Effector memory CD8-positive, alpha-beta T cell (primary cell): ENCODE results near the gene CDH4.

Experiments used
- ATAC-seq: fragments of 150-1000 bp; cut with Tn5 transposase; replicated peaks from 2 replicates; pipeline ENCODE4 v1.10.0; 2021; ENCODE audit warnings: mild to moderate bottlenecking, moderate library complexity
- DNase-seq, 3 experiments: peaks; one replicate each; pipeline ENCODE4 v3.0.0; 2021
- H3K27ac Mint-ChIP-seq, 2 donors: one replicate each; pipeline ENCODE4 v1.8.0; 2022; ENCODE audit warnings: mild to moderate bottlenecking in 2 of 2, mixed read lengths in 2 of 2, moderate library complexity in 2 of 2
- H3K27me3 Mint-ChIP-seq, 2 donors: one replicate each; pipeline ENCODE4 v1.8.0; 2022; ENCODE audit warnings: mixed read lengths in 2 of 2
- H3K36me3 Mint-ChIP-seq: one replicate; pipeline ENCODE4 v1.8.0; 2022; ENCODE audit warnings: mild to moderate bottlenecking, moderate library complexity, mixed read lengths; ENCODE audit not compliant: insufficient read depth
- H3K4me1 Mint-ChIP-seq, 2 donors: one replicate each; pipeline ENCODE4 v1.8.0; 2022; ENCODE audit warnings: low read depth in 2 of 2, mixed read lengths in 2 of 2
- H3K4me3 Mint-ChIP-seq, 2 donors: one replicate each; pipeline ENCODE4 v1.8.0; 2022; ENCODE audit warnings: mild to moderate bottlenecking in 2 of 2, mixed read lengths in 2 of 2, moderate library complexity in 2 of 2
- H3K9me3 Mint-ChIP-seq, 2 donors: one replicate each; pipeline ENCODE4 v1.8.0; 2022; ENCODE audit warnings: mixed read lengths in 2 of 2

The CDH4 gene

DNA sequence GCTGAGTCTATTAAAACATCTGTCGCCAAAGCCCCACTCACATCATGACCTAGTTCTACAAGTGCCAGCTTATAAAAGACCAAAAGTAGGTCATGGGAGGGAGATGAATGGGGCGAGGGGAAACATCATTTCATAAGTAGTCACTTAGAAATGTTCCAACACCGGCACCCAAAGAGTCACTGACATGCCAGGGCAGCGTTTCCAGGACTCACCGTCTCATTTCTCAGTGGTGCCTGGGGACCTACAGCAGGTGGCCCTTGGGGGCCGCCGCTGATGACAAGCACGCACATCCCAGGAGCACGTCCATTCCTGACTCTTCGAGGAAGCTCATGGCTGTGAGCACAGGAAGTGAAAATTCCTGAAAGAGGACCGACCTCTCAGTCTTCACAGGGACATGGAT lies 260.4 kb downstream of the CDH4 start:
- Mint-ChIP-seq H3K27me3 (peaks cover 7 to 35% of the 10 kb centered on the region in 2 donors), H3K4me1 (no peaks in the 10 kb centered on the region), H3K27ac (no peak overlapping the region), H3K36me3 (no peaks in the 10 kb centered on the region), H3K4me3 (no peak overlapping the region), H3K9me3 (peaks cover 0 to 1% of the 10 kb centered on the region in 2 donors)
- ATAC-seq (no peak), DNase-seq (no peak)

DNA sequence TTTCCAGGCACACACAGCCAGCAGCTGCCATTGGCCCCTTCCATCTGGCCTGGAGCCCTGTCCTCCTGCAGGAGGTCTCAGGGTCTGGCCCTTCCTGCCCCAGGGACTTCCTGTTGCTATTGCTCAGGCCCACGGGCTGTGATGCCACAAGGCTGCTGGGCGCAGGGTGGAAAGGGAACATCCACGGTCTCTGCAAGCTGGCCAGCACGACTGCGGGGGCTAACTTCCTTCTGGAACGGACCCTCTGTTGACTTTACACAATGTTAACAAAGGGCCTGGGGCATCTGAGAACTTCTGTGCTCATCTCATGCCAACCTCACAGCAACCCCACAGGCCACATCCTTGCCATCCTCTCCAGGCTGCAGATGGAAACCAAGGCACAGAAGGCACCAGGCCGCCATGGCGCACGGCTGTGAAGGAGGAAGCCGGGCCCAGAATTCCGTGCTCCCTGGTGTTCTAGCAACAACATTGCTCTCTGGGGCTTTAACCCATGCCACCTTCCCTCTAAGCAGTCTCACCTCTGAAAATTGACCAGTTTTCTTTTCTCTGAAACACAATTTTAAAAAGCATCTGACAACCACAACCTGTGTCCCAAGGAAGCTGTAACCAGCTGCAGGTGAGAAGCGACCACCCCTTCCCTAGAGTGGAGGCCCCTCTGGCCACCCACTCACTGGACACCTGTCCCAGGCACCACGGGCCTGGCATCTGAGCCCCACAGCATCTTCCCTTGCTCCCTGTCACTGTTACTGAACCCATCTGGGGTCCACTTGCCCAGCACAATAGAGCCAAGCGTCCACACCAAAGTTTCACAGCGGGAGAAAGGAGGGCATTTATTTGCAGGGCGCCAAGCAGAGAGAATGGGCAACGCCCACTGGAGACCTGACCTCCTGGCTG lies 261.3 kb downstream of the CDH4 start:
- no peak for ATAC-seq
- DNase-seq = no peak
- Mint-ChIP-seq H3K4me3 (no peak overlapping the region), H3K36me3 (no peaks in the 10 kb centered on the region), H3K9me3 (peaks cover 0 to 2% of the 10 kb centered on the region in 2 donors), H3K27me3 (peaks cover 7 to 35% of the 10 kb centered on the region in 2 donors), H3K27ac (no peak overlapping the region), H3K4me1 (no peaks in the 10 kb centered on the region)

DNA sequence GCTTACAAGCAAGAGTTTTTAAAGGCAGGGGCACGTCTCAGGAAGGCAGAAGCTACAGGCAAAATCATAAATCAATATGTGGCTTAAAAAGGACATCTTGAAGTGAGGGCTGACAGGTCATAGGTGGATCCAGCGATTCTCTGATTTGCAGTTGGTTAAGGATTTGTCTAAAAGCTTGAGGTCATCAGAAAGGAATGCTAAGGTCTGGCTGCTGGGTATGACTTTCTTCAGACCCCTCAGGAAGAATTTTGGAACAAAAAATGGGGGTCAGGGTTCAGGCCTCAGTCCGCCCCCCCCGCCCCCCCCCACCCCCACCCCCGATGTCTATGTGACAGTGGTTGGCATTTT lies 261.9 kb downstream of the CDH4 start:
- ATAC-seq (no peak), DNase-seq (no peak)
- Mint-ChIP-seq H3K4me3 (no peak overlapping the region), H3K27ac (no peak overlapping the region), H3K27me3 (peaks cover 7 to 32% of the 10 kb centered on the region in 2 donors), H3K9me3 (peaks cover 0 to 6% of the 10 kb centered on the region in 2 donors), H3K36me3 (no peaks in the 10 kb centered on the region), H3K4me1 (no peaks in the 10 kb centered on the region)

DNA sequence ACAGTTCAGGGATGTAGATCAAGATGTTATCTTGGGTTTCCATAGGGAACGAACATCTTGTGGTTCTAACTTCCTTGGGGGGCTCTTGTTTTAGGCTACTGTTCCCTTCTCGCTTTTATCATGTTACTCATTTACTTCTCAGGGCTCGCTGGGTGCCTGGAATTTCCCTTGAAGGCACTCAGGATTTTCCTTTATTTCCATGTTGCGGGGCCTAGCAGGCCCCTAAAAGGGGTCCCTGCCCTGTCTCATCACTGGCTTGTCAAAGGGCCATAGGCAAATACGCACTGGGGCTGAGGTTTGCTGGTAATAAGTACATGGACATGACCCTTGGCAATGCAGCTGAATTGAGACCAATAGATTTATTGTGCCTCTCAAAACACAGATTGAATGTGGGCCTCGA lies 262.3 kb downstream of the CDH4 start:
- Mint-ChIP-seq H3K4me1 (no peaks in the 10 kb centered on the region), H3K4me3 (no peak overlapping the region), H3K36me3 (no peaks in the 10 kb centered on the region), H3K27me3 (peaks cover 7 to 28% of the 10 kb centered on the region in 2 donors), H3K27ac (no peak overlapping the region), H3K9me3 (peaks cover 0 to 6% of the 10 kb centered on the region in 2 donors)
- ATAC-seq = no peak
- DNase-seq = no peak

DNA sequence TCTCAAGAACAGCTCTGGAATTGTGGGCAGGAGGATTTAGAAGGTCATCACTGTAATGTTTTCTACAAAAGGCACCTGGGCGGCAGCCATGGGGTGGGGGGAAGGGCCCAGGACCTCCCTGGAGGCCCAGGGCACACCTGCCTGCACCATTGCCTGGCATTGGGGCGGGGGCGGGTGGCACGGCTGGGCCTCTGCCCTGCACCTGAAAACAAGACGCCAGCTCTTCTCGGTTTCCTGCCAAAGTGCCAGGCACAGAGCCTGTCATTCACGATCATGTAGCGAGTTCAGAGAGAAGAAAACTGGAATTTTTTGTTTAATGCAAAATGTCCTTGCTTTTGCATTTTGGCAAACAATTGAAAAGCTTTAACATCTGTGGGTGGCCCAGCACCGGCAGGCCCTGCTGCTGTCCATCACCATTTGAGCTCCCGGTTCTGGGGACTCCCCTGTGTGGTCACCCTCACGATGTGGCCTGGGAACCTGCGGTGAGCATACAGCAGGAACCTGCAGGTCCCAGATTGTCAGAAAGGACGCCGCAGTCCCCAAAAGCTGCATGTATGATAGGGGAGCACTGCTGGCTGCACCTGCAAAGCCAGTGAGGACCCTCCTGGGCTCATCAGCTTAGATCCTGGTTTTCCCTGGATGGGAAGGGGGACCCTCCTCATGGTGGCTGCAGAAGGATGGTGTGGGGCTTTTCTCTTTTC lies 262.9 kb downstream of the CDH4 start:
- H3K4me3 Mint-ChIP-seq = no peak overlapping the region
- ATAC-seq (no peak), DNase-seq (no peak)
- no peaks in the 10 kb centered on the region for H3K4me1 Mint-ChIP-seq
- H3K9me3 Mint-ChIP-seq = peaks cover 0 to 6% of the 10 kb centered on the region in 2 donors
- no peaks in the 10 kb centered on the region for H3K36me3 Mint-ChIP-seq
- peaks cover 7 to 23% of the 10 kb centered on the region in 2 donors for H3K27me3 Mint-ChIP-seq
- no peak overlapping the region for H3K27ac Mint-ChIP-seq

DNA sequence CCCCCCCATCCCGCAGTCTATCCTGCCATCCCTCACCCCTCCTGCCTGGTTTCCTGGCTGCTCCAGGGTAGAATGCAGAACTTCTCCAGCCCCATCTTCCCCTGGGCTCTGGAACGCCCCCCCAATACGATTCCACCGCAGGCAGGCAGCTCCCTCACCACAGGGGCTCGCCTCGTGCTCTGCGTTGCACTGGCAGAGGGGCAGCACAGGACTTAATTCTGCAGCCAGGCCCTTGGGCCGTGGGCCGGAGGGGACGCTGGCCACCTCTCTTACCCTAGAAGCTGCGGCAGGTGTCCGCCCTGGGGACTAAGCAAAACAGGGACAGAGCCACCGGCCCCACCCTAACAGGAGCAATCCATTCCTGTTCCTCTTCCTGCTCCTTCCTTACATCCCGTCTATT lies 263.9 kb downstream of the CDH4 start:
- no peak overlapping the region for H3K27ac Mint-ChIP-seq
- H3K4me1 Mint-ChIP-seq = no peaks in the 10 kb centered on the region
- H3K27me3 Mint-ChIP-seq = peaks cover 7 to 18% of the 10 kb centered on the region in 2 donors
- peaks cover 0 to 6% of the 10 kb centered on the region in 2 donors for H3K9me3 Mint-ChIP-seq
- DNase-seq = no peak
- H3K36me3 Mint-ChIP-seq = no peaks in the 10 kb centered on the region
- ATAC-seq = no peak
- H3K4me3 Mint-ChIP-seq = no peak overlapping the region

DNA sequence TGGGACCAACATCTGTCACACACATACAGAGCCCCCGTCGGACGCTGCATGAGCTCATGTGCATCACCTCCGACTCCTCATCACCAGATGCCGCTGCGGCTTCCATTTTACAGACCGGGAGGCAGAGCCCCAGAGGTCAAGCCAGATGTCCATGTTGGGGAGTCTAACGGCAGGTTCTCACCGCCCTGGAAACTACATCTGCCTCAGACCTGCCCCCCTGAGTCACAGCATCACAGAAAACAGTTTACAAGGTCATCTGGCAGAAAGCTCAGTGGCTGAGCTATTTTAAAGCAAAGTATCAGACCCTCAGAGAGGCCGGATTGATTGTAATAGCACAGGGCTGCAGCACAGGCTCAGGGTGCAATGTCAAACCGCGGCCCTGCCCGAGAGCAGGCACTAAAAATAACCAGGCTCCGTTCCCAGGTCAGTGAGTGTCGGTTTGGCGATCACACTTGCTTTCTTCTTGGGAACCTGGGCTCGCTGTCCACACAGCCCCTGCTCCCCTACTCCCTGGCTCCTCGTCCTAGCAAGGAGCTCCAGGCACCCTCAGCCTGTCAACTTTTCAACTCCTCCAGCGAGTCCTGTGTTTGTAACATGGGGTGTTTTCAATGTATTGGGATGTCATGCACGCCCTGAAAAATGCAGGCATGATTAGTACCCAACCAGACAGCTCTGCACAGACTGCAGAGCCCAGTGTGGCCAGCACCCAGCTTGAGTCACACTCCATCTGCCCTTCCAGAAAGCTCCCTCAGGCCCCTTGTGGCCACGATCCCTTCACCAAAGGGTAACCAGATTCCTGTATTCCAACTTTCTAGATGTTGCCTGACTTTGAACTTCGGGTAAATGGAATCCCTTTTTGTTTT lies 264.5 kb downstream of the CDH4 start:
- ATAC-seq (no peak), DNase-seq (no peak)
- peaks cover 0 to 6% of the 10 kb centered on the region in 2 donors for H3K9me3 Mint-ChIP-seq
- no peak overlapping the region for H3K27ac Mint-ChIP-seq
- H3K4me1 Mint-ChIP-seq = no peaks in the 10 kb centered on the region
- peaks cover 7 to 17% of the 10 kb centered on the region in 2 donors for H3K27me3 Mint-ChIP-seq
- H3K36me3 Mint-ChIP-seq = no peaks in the 10 kb centered on the region
- H3K4me3 Mint-ChIP-seq = no peak overlapping the region

DNA sequence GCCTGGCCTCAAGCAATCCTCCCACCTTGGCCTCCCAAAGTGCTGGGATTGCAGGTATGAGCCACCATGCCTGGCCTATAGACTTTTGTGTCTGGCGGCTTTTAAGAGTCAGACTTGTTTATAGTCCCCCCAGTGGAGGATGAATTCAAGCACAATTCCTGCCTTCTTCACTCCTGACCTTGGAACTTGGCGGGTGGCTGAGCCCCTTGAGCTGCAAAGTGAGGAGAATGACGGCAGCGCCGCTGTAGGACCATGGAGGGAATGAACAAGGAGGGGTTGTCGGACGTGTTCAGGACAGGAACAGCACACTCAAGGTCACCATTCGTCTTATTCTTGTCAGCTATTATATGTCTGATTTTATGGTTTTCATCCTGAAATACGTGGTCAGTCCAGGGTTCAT lies 265.4 kb downstream of the CDH4 start:
- DNase-seq = no peak
- no peak overlapping the region for H3K4me3 Mint-ChIP-seq
- H3K9me3 Mint-ChIP-seq = peaks cover 0 to 6% of the 10 kb centered on the region in 2 donors
- H3K4me1 Mint-ChIP-seq = no peaks in the 10 kb centered on the region
- H3K36me3 Mint-ChIP-seq = no peaks in the 10 kb centered on the region
- H3K27me3 Mint-ChIP-seq = peaks cover 7 to 9% of the 10 kb centered on the region in 2 donors
- no peak for ATAC-seq
- no peak overlapping the region for H3K27ac Mint-ChIP-seq

DNA sequence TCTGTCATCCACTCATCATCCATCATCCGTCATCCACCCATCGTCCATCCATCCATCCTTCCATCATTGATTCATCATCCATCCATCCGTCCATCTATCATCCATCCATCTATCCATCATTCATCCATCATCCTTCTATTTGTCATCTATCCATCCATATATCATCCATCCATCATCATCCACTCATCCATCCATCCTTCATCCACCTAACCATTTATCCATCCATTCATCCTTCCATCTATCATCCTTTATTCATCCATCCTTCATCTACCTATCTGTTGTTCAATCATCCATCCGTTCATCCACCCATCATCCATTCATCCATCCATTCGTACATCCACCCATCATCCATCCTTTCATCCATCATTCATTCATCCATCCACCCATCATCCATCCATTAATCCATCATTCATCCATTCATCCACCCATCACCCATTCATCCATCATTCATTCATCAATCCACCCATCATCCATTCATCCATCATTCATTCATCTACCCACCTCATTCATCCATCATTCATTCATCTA lies 266.4 kb downstream of the CDH4 start:
- ATAC-seq (no peak), DNase-seq (no peak)
- Mint-ChIP-seq H3K4me1 (no peaks in the 10 kb centered on the region), H3K36me3 (no peaks in the 10 kb centered on the region), H3K27me3 (peaks cover 7 to 9% of the 10 kb centered on the region in 2 donors), H3K27ac (no peak overlapping the region), H3K9me3 (peaks cover 0 to 6% of the 10 kb centered on the region in 2 donors), H3K4me3 (no peak overlapping the region)

DNA sequence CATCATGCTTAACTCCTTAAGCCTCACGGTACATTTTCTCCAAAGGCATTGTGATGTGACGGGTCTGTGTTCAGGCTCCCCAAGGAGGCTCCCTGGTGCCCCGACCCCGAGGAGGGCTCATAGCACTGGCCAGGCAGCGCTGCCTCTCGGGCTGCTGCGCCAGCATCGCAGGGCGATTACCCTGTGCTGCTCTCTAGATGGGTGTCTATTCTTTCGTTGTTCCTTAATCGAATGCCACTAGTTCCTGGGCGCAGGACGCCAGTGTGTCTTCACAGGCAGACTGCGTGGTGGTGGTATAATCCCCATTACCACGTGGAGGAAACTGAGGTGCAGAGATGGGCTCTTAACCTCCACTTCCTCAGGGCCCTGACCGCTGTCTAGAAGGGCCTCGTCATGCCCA lies 267.4 kb downstream of the CDH4 start:
- peaks cover 0 to 6% of the 10 kb centered on the region in 2 donors for H3K9me3 Mint-ChIP-seq
- no peak overlapping the region for H3K27ac Mint-ChIP-seq
- no peaks in the 10 kb centered on the region for H3K36me3 Mint-ChIP-seq
- peaks cover 7 to 9% of the 10 kb centered on the region in 2 donors for H3K27me3 Mint-ChIP-seq
- ATAC-seq (no peak), DNase-seq (no peak)
- H3K4me1 Mint-ChIP-seq = no peaks in the 10 kb centered on the region
- H3K4me3 Mint-ChIP-seq = no peak overlapping the region

DNA sequence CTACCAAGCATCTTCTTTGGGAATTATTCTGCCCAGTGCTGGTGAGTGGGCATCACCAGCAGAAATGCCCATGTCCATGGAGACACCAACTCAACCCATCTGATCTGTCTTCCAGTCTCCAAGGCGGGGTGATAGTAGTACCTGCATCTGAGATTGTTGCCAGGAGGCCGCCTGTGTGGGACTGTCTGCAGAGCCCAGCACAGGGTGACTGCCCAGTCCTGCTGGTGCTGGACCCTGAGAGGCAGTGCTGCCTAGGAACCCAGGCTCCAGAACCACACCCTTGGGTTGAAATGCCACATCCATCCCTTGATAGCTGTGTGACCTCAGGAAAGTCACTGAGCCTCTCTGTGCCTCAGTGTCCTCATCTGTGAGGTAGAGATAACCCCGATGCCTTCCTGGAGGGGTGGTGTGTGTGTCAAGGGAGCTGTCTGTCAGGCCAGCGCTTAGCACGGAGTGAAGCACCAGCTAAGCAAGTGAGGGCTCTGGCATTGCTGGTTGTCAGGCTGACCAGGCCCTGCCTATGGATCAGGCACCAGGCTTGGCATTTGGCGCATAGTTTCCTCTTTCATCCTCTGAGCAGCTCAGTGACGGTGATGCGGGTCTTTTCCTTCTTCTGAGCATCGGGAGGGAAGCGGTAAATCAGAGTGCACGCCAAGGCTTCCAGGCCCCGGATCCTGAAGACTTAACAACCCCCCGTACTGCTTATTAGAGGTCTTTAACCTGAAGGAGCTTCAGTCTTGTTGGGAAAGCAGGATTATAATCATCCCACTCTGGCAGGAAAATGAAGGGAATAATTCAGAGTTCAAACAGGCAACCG lies 268.2 kb downstream of the CDH4 start:
- Mint-ChIP-seq H3K36me3 (no peaks in the 10 kb centered on the region), H3K27ac (no peak overlapping the region), H3K4me3 (no peak overlapping the region), H3K9me3 (peaks cover 0 to 6% of the 10 kb centered on the region in 2 donors), H3K27me3 (peaks cover 7 to 17% of the 10 kb centered on the region in 2 donors), H3K4me1 (no peaks in the 10 kb centered on the region)
- no peak for ATAC-seq
- no peak for DNase-seq

DNA sequence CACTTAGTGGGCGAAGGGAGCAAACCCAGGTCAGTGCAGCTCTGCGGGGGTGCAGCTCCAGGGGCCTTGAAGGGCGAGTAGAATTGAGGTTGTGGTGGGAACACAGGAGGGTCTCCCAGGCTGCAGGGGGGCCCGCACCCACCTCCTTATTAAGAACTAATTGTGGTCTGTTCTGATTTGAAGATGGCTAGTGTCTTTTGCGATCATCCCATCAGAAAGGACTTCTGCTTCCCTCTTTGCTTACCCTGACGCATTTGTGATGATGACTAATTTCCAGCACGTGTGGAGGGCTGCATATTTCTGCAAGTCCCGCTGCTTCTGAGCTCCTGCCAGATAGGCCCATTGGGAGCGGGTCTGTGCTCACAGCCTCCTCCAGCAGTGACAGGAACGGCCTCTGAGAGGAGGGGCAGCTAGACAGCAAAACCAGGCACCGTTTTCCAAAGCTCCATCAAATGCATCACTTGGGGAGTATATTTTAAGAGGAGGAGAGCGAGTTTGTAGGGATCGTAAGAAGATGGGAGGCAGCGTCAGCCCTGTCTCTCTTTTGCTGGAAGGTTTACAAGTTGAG lies 268.9 kb downstream of the CDH4 start:
- H3K4me3 Mint-ChIP-seq = no peak overlapping the region
- peaks cover 5 to 21% of the 10 kb centered on the region in 2 donors for H3K27me3 Mint-ChIP-seq
- DNase-seq (no peak), ATAC-seq (no peak)
- no peak overlapping the region for H3K27ac Mint-ChIP-seq
- no peaks in the 10 kb centered on the region for H3K4me1 Mint-ChIP-seq
- peaks cover 0 to 6% of the 10 kb centered on the region in 2 donors for H3K9me3 Mint-ChIP-seq
- H3K36me3 Mint-ChIP-seq = no peaks in the 10 kb centered on the region
